Transverse colon (tissue), 3 donors: Measurements from ENCODE around the gene TRAPPC2B.

Source experiments
- CTCF ChIP-seq, 5 experiments: fragments of 200-600 bp in 3 of 5; fragments of 450-650 bp in 2 of 5; sonication (generic) in 3 of 5; IDR thresholded peaks; 1 replicate in 2 of 5; 2 replicates in 3 of 5; pipeline ENCODE4 v1.5.1; 2016 to 2017; ENCODE audit warnings: antibody characterized with exemption in 5 of 5, inconsistent platforms in 3 of 5, mild to moderate bottlenecking in 2 of 5, moderate library complexity in 1 of 5
- POLR2A ChIP-seq: fragments of 450-650 bp; IDR thresholded peaks from one replicate; pipeline ENCODE4 v1.6.1; 2016; ENCODE audit warnings: antibody characterized with exemption, mild to moderate bottlenecking, moderate library complexity

- TF ChIP-seq CTCF (IDR thresholded peaks at IDR 0.05) (no peak), POLR2A (no peak)
These were observed 49.2 kb upstream of the TRAPPC2B start for GRCh38 chr19:57314146-57314545.
